OCI-LY3 (cell line): ENCODE data around the gene LIPC.

Source experiments
- H2AFZ ChIP-seq: fragments of 200-600, 300-600 bp; shearing (Covaris generic); 2 replicates; pipeline ENCODE4 v1.6.0; 2014; ENCODE audit warnings: antibody characterized with exemption, low read depth, low read length
- H3K27ac ChIP-seq: fragments of 200-600, 300-600 bp; sonication (generic); 2 replicates; pipeline ENCODE4 v1.5.1; 2014; ENCODE audit warnings: mild to moderate bottlenecking, low read length, moderate library complexity, mixed read lengths
- H3K27me3 ChIP-seq: fragments of 200-600, 300-600 bp; sonication (generic); 2 replicates; pipeline ENCODE4 v1.6.1; 2014; ENCODE audit warnings: low read depth, low read length, mixed read lengths
- H3K36me3 ChIP-seq: fragments of 200-600, 300-600 bp; sonication (generic); replicated peaks from 2 replicates; pipeline ENCODE3; 2014; ENCODE audit warnings: low read depth, low read length, mixed read lengths
- H3K4me1 ChIP-seq: fragments of 300-600, 200-600 bp; sonication (generic); 2 replicates; pipeline ENCODE4 v1.6.1; 2014; ENCODE audit warnings: low read length, mixed read lengths
- H3K4me2 ChIP-seq: fragments of 200-600, 300-600 bp; sonication (generic); 2 replicates; pipeline ENCODE4 v1.6.1; 2014; ENCODE audit warnings: low read length, mixed read lengths
- H3K4me3 ChIP-seq: fragments of 300-600, 200-600 bp; sonication (generic); 2 replicates; pipeline ENCODE4 v1.5.1; 2014; ENCODE audit warnings: antibody characterized with exemption, mild to moderate bottlenecking, low read length, moderate library complexity
- H3K79me2 ChIP-seq: fragments of 300-600, 200-600 bp; shearing (Covaris generic); 2 replicates; pipeline ENCODE4 v1.6.1; 2014; ENCODE audit warnings: mild to moderate bottlenecking, low read length, mixed read lengths
- H3K9ac ChIP-seq: fragments of 300-600, 200-600 bp; shearing (Covaris generic); 2 replicates; pipeline ENCODE4 v1.6.0; 2014; ENCODE audit warnings: mild to moderate bottlenecking, low read length, moderate library complexity
- H3K9me3 ChIP-seq: fragments of 200-600, 300-600 bp; shearing (Covaris generic); 2 replicates; pipeline ENCODE4 v1.6.1; 2014; ENCODE audit warnings: low read length, mixed read lengths; ENCODE audit not compliant: insufficient read depth
- H4K20me1 ChIP-seq: fragments of 200-600, 300-600 bp; sonication (generic); 2 replicates; pipeline ENCODE4 v1.6.1; 2016; ENCODE audit warnings: low read length, mixed read lengths; ENCODE audit not compliant: insufficient read depth
- CTCF ChIP-seq: fragments of 200-600, 300-600 bp; sonication (generic); IDR thresholded peaks from 2 replicates; pipeline ENCODE4 v1.5.1; 2014; ENCODE audit warnings: antibody characterized with exemption, low read length, low read depth
- EZH2phosphoT487 ChIP-seq: fragments of 200-600 bp; shearing (Covaris generic); IDR thresholded peaks from 2 replicates; pipeline ENCODE4 v1.6.1; 2018; ENCODE audit warnings: antibody characterized with exemption, mixed run types, low read depth

The LIPC gene

GRCh38 chr15:58536414-58536813 is 104.6 kb downstream of the LIPC start:
- Histone ChIP-seq H3K9me3 (no peaks in the 10 kb centered on the region), H4K20me1 (no peaks in the 10 kb centered on the region), H3K4me2 (no peak overlapping the region), H2AFZ (no peak overlapping the region), H3K27ac (no peak overlapping the region), H3K36me3 (no peaks in the 10 kb centered on the region), H3K4me3 (no peak overlapping the region), H3K4me1 (no peaks in the 10 kb centered on the region), H3K27me3 (peaks cover 39% of the 10 kb centered on the region), H3K79me2 (no peaks in the 10 kb centered on the region), H3K9ac (no peak overlapping the region)
- TF ChIP-seq EZH2phosphoT487 (no peak), CTCF (no peak)

- Histone ChIP-seq H4K20me1 (no peaks in the 10 kb centered on the region), H3K4me2 (no peak overlapping the region), H3K27ac (no peak overlapping the region), H3K36me3 (no peaks in the 10 kb centered on the region), H3K4me3 (no peak overlapping the region), H3K4me1 (no peaks in the 10 kb centered on the region), H3K79me2 (no peaks in the 10 kb centered on the region), H2AFZ (no peak overlapping the region), H3K27me3 (peaks cover 33% of the 10 kb centered on the region), H3K9ac (no peak overlapping the region), H3K9me3 (no peaks in the 10 kb centered on the region)
- no peak for TF ChIP-seq EZH2phosphoT487
- no peak for TF ChIP-seq CTCF
Measured at GRCh38 chr15:58537033-58537432, 105.2 kb downstream of the LIPC start.

- Histone ChIP-seq H3K9me3 (no peaks in the 10 kb centered on the region), H3K4me1 (no peaks in the 10 kb centered on the region), H3K4me2 (no peak overlapping the region), H3K27ac (no peak overlapping the region), H3K36me3 (no peaks in the 10 kb centered on the region), H3K27me3 (peaks cover 22% of the 10 kb centered on the region), H3K4me3 (no peak overlapping the region), H2AFZ (no peak overlapping the region), H3K79me2 (no peaks in the 10 kb centered on the region), H3K9ac (no peak overlapping the region), H4K20me1 (no peaks in the 10 kb centered on the region)
- TF ChIP-seq CTCF (no peak), EZH2phosphoT487 (no peak)
Measured at GRCh38 chr15:58538225-58538727, 106.5 kb downstream of the LIPC start.

GRCh38 chr15:58538901-58539300 is 107.1 kb downstream of the LIPC start:
- Histone ChIP-seq H3K4me3 (no peak overlapping the region), H3K4me1 (no peaks in the 10 kb centered on the region), H3K9me3 (no peaks in the 10 kb centered on the region), H4K20me1 (no peaks in the 10 kb centered on the region), H2AFZ (no peak overlapping the region), H3K36me3 (no peaks in the 10 kb centered on the region), H3K27ac (no peak overlapping the region), H3K4me2 (no peak overlapping the region), H3K79me2 (no peaks in the 10 kb centered on the region), H3K27me3 (peaks cover 21% of the 10 kb centered on the region), H3K9ac (no peak overlapping the region)
- TF ChIP-seq EZH2phosphoT487, result no peak
- no peak for TF ChIP-seq CTCF
